A549 (cell line): ENCODE data around the gene TCP11L1. TPM values are rescaled to one million over a fixed set of nuclear protein-coding genes. Genes with fewer than 3 reads are reported as not detected.
"Not testable (repeated sequence)": the region's sequence is repeated elsewhere in the genome, so short reads cannot be mapped to it uniquely, and the experiment has no call there.

Experiments
- ATAC-seq, 2 experiments: fragments of 200-7000 bp in 1 of 2; fragments of >200 bp in 1 of 2; cut with Nextera tagmentation in 1 of 2; cut with Tn5 transposase in 1 of 2; 3 replicates each; pipeline versions ENCODE4 v1.8.0 to v1.9.1; 2018 to 2020; ENCODE audit warnings: mild to moderate bottlenecking in 1 of 2, moderate library complexity in 1 of 2
- CTCF ChIA-PET: fragments of 300-600 bp; sonication (Branson Sonifier 250); formaldehyde crosslinking; extraction: SDS; loops from one replicate; lab custom pipeline; 2021; ENCODE audit warnings: antibody characterized with exemption, inconsistent platforms; lab: Yijun Ruan, JAX
- POLR2A ChIA-PET: fragments of 350-600 bp; formaldehyde crosslinking; extraction: SDS; loops from one replicate; lab custom pipeline; 2021; ENCODE audit warnings: antibody characterized with exemption, inconsistent platforms; lab: Yijun Ruan, JAX
- DNase-seq, 2 experiments: peaks; one replicate each; pipeline versions ENCODE4 v3.0.0 to v3.0.0-alpha.2; 2011 to 2016; ENCODE audit warnings: low read depth in 1 of 2, low spot score in 1 of 2
- FAIRE-seq: peaks from 2 replicates; lab custom pipeline; 2011; peaks lifted over from hg19 to GRCh38; lab: Jason Lieb, UNC
- H3K27ac ChIP-seq, 2 experiments: fragments of >200 bp; sonication (Bioruptor Twin); formaldehyde crosslinking; 3 replicates each; pipeline ENCODE4 v1.5.1; 2016 to 2017
- H3K4me1 ChIP-seq: fragments of >200 bp; sonication (Bioruptor Twin); formaldehyde crosslinking; 3 replicates; pipeline ENCODE4 v1.6.1; 2016
- H3K4me2 ChIP-seq: fragments of >200 bp; sonication (Bioruptor Twin); formaldehyde crosslinking; 3 replicates; pipeline ENCODE4 v1.6.1; 2016
- H3K4me3 ChIP-seq: fragments of >200 bp; sonication (Bioruptor Twin); formaldehyde crosslinking; 3 replicates; pipeline ENCODE4 v1.5.1; 2016
- H3K9me3 ChIP-seq: fragments of >200 bp; sonication (Bioruptor Twin); formaldehyde crosslinking; 3 replicates; pipeline ENCODE4 v1.6.1; 2016
- BCL3 ChIP-seq: fragments of >200 bp; sonication (Bioruptor Twin); formaldehyde crosslinking; IDR thresholded peaks from 3 replicates; pipeline ENCODE4 v1.6.1; 2016
- BHLHE40 ChIP-seq: IDR thresholded peaks from 2 replicates; pipeline ENCODE4 v1.6.1; 2012; ENCODE audit warnings: low read depth, low read length, inconsistent platforms
- CHD2 ChIP-seq: fragments of 150-350 bp; IDR thresholded peaks from 2 replicates; pipeline ENCODE4 v1.6.1; 2014; ENCODE audit warnings: low read length; ENCODE audit not compliant: partially characterized antibody
- E2F6 ChIP-seq: IDR thresholded peaks from 2 replicates; pipeline ENCODE4 v1.6.1; 2012; ENCODE audit warnings: low read depth, borderline replicate concordance
- HES2 ChIP-seq: fragments of >200 bp; sonication (Bioruptor Twin); formaldehyde crosslinking; IDR thresholded peaks from 2 replicates; pipeline ENCODE4 v1.6.1; 2016
- HEYL ChIP-seq: fragments of 250-450 bp; sonication (Bioruptor Pico); IDR thresholded peaks from 2 replicates; pipeline ENCODE4 v1.8.0; 2021; ENCODE audit warnings: mild to moderate bottlenecking, moderate library complexity
- HOXA7 ChIP-seq: fragments of 250-450 bp; sonication (Bioruptor Pico); IDR thresholded peaks from 2 replicates; pipeline ENCODE4 v1.5.0; 2020; ENCODE audit warnings: mild to moderate bottlenecking, moderate library complexity
- HOXB5 ChIP-seq: fragments of 250-450 bp; sonication (Bioruptor Pico); IDR thresholded peaks from 2 replicates; pipeline ENCODE4 v1.5.0; 2020; ENCODE audit warnings: mild to moderate bottlenecking, moderate library complexity
- KDM5A ChIP-seq: fragments of 200-600 bp; sonication (generic); IDR thresholded peaks from 2 replicates; pipeline ENCODE4 v1.6.1; 2016; ENCODE audit warnings: antibody characterized with exemption, mild to moderate bottlenecking
- MAFK ChIP-seq: fragments of 450-650 bp; IDR thresholded peaks from 2 replicates; pipeline ENCODE4 v1.6.1; 2014; ENCODE audit not compliant: partially characterized antibody
- MAX ChIP-seq: IDR thresholded peaks from 2 replicates; pipeline ENCODE4 v1.6.1; 2012
- MAZ ChIP-seq: fragments of 150-350 bp; IDR thresholded peaks from 2 replicates; pipeline ENCODE4 v1.6.1; 2014; ENCODE audit warnings: antibody characterized with exemption, low read depth, low read length, borderline replicate concordance
- NFE2L2 ChIP-seq: fragments of 150-350 bp; conservative IDR thresholded peaks from 2 replicates; pipeline ENCODE4 v1.6.1; 2014; ENCODE audit warnings: low read length
- SMC3 ChIP-seq: fragments of >200 bp; sonication (Bioruptor Twin); formaldehyde crosslinking; IDR thresholded peaks from 3 replicates; pipeline ENCODE4 v1.6.1; 2018; ENCODE audit warnings: inconsistent platforms
- ZC3H11A ChIP-seq: fragments of 450-650 bp; IDR thresholded peaks from 2 replicates; pipeline ENCODE4 v1.6.1; 2014; ENCODE audit warnings: antibody characterized with exemption, mild to moderate bottlenecking
- ZNF302 ChIP-seq: fragments of 250-450 bp; sonication (Bioruptor Pico); IDR thresholded peaks from 2 replicates; pipeline ENCODE4 v1.9.0; 2021; ENCODE audit warnings: inconsistent platforms, mild to moderate bottlenecking, moderate library complexity
- ZSCAN20 ChIP-seq: fragments of 250-450 bp; sonication (Bioruptor Pico); IDR thresholded peaks from 2 replicates; pipeline ENCODE4 v1.8.0; 2022; ENCODE audit warnings: mild to moderate bottlenecking, moderate library complexity
- WGBS: methylation state at CpG from one replicate; pipeline ENCODE4 v1.1.6; 2017; ENCODE audit errors: missing lambda C conversion rate; 5-methylcytosine and 5-hydroxymethylcytosine counted together
- polyA plus RNA-seq, 4 experiments: library from polyadenylated mRNA; depleted of rRNA in 3 of 4; stranded (reverse); fragments of >200 nt; fragmentation: RNase III in 1 of 4; extraction: RNeasy Plus Mini Kit Qiagen cat#74134 plus additional on column Dnase treatment in 1 of 4; gene quantifications; 2 replicates in 3 of 4; 3 replicates in 1 of 4; pipeline ENCODE4 v1.2.3, GENCODE V29; 2011 to 2017

The TCP11L1 gene
- polyA plus RNA-seq, 2 of the 4 experiments (the other 2 are of a cell fraction), result 30.3 to 42.1 TPM

GRCh38 chr11:33028537-33028914 lies 10.8 kb upstream of the TCP11L1 start (continued):
- TF ChIP-seq E2F6 (no peak), HOXB5 (CRISPR knock-in tag) (no peak), MAX (no peak), ZNF302 (CRISPR knock-in tag) (no peak), ZSCAN20 (CRISPR knock-in tag) (no peak)

GRCh38 chr11:33029218-33029617 lies 10.2 kb upstream of the TCP11L1 start:
- H3K27ac ChIP-seq, H3K4me3 ChIP-seq, ATAC-seq, H3K4me2 ChIP-seq, H3K4me1 ChIP-seq, FAIRE-seq, H3K9me3 ChIP-seq, DNase-seq: not testable (repeated sequence)
- POLR2A ChIA-PET, result interaction anchor here (0.6 to 2.2 kb wide), 2 partner anchors 13 to 663 kb away, joined by 6 to 8 read pairs; partner anchors contain the start of gene DEPDC7
- WGBS, result 86% methylated on average over 6 of the region's 6 CpGs
- CTCF ChIA-PET, result interaction anchor here (0.7 to 3.1 kb wide), 5 partner anchors 9 to 72 kb away, joined by 3 to 12 read pairs (median 5); partner anchors contain the start of genes DEPDC7 and TCP11L1

- no peaks in the 10 kb centered on the region for H3K9me3 ChIP-seq
- TF ChIP-seq MAZ, result no peak
- TF ChIP-seq ZSCAN20 (CRISPR knock-in tag), result no peak
- peak; percentile 79 for TF ChIP-seq MAFK
- no peak for TF ChIP-seq CHD2
- peak; percentile 59 for FAIRE-seq
- POLR2A ChIA-PET, result interaction anchor here (2.3 kb wide), 1 partner anchor 18 kb away, joined by 7 read pairs; the partner anchor contains the start of gene DEPDC7
- H3K4me2 ChIP-seq, result no peak overlapping the region
- no peak for ATAC-seq
- CTCF ChIA-PET, result interaction anchor here (0.6 to 4.6 kb wide), 3 partner anchors 18 to 67 kb away, joined by 3 to 27 read pairs (median 3); partner anchors contain the start of gene DEPDC7
- no peak overlapping the region for H3K4me3 ChIP-seq
- no peak overlapping the region for H3K27ac ChIP-seq
- no peak for DNase-seq
- 68% methylated on average over 4 of the region's 4 CpGs for WGBS
- H3K4me1 ChIP-seq, result peaks cover 7% of the 10 kb centered on the region; the same call in 2 of the 3 replicates
Measured at GRCh38 chr11:33033493-33033892, 5.9 kb upstream of the TCP11L1 start.

- FAIRE-seq (no peak), DNase-seq (no peak)
- H3K9me3 ChIP-seq, result no peaks in the 10 kb centered on the region
- TF ChIP-seq NFE2L2, result no peak
- TF ChIP-seq, all 56 proteins: peak for 0
- H3K4me2 ChIP-seq, result peak overlapping the region; percentile 16; the same call in 2 of the 3 replicates
- H3K4me1 ChIP-seq, result peaks cover 6% of the 10 kb centered on the region; the same call in 2 of the 3 replicates
- CTCF ChIA-PET, result interaction anchor here (1.0 to 1.2 kb wide), 3 partner anchors 11 to 40 kb away, joined by 3 read pairs; no protein-coding TSS in a partner anchor
- 0 out of 6 replicates have a peak overlapping the region, but pooled peaks of 1 of the 2 experiments have one; percentile 8 for H3K27ac ChIP-seq
- H3K4me3 ChIP-seq, result no peak overlapping the region
- POLR2A ChIA-PET, result no interaction called here
- no peak for ATAC-seq
- WGBS, result 35% methylated on average over 1 of the region's 1 CpG
Measured at GRCh38 chr11:33035011-33035410, 4.4 kb upstream of the TCP11L1 start.

- TF ChIP-seq SMC3, result 0 out of 3 replicates have a peak, but pooled peaks have one; percentile 2
- TF ChIP-seq BCL3, result 0 out of 3 replicates have a peak, but pooled peaks have one; percentile 3
- TF ChIP-seq HOXA7 (CRISPR knock-in tag), result no peak
- no peak for TF ChIP-seq BHLHE40
- TF ChIP-seq MAX, result no peak; the same call in 1 of the 2 replicates
- TF ChIP-seq KDM5A, result no peak
- no peak for TF ChIP-seq ZC3H11A
- TF ChIP-seq HES2, result no peak
- no peak for TF ChIP-seq HEYL (CRISPR knock-in tag)
- H3K9me3 ChIP-seq, result no peaks in the 10 kb centered on the region
- ChIA-PET CTCF (interaction anchor here (0.7 to 4.5 kb wide), 7 partner anchors 10 to 80 kb away, joined by 3 to 31 read pairs (median 7); no protein-coding TSS in a partner anchor), POLR2A (interaction anchor here (0.6 to 3.2 kb wide), 11 partner anchors 8 to 148 kb away, joined by 3 to 34 read pairs (median 7); partner anchors contain the start of genes DEPDC7 and QSER1)
- H3K4me1 ChIP-seq, result peaks cover 48% of the 10 kb centered on the region
- peak overlapping the region; percentile 91 to 96 for H3K27ac ChIP-seq
- DNase-seq (peak; percentile 60 to 73), ATAC-seq (peak; percentile 42 to 45), FAIRE-seq (no peak)
- H3K4me3 ChIP-seq, result peak overlapping the region; percentile 69
- H3K4me2 ChIP-seq, result peak overlapping the region; percentile 74
- WGBS, result 2% methylated on average over 23 of the region's 30 CpGs
Measured at GRCh38 chr11:33040033-33040861, 875 bp downstream of the TCP11L1 start.
